SK-N-SH (cell line): ENCODE results near the gene TBL1X. TPM values are rescaled to one million over a fixed set of nuclear protein-coding genes. Genes with fewer than 3 reads are reported as not detected.

ENCODE experiments used
- CTCF ChIA-PET: fragments of 300-600, 350-600 bp; formaldehyde crosslinking; extraction: SDS; loops from one replicate; lab custom pipeline; 2021; lab: Yijun Ruan, JAX
- POLR2A ChIA-PET: fragments of 350-600 bp; sonication (Branson Sonifier 250); formaldehyde crosslinking; extraction: SDS; loops from one replicate; lab custom pipeline; 2020; ENCODE audit warnings: antibody characterized with exemption, inconsistent platforms; lab: Yijun Ruan, JAX
- DNase-seq: peaks from one replicate; pipeline ENCODE4 v3.0.0; 2012
- H2AFZ ChIP-seq: fragments of 200-600 bp; sonication (generic); 2 replicates; pipeline ENCODE4 v1.8.1; 2016; ENCODE audit warnings: antibody characterized with exemption, mild to moderate bottlenecking, low read depth
- H3F3A ChIP-seq: fragments of 200-600 bp; sonication (generic); replicated peaks from 2 replicates; pipeline ENCODE3; 2016; ENCODE audit warnings: antibody characterized with exemption, mild to moderate bottlenecking; ENCODE audit not compliant: insufficient read depth
- H3K27ac ChIP-seq, 2 experiments: fragments of 200-500 bp in 1 of 2; fragments of 200-600 bp in 1 of 2; sonication (Bioruptor generic) in 1 of 2; sonication (generic), shearing (Covaris generic) in 1 of 2; 2 replicates each; pipeline versions ENCODE4 v1.5.1 to v1.6.1; 2014 to 2016; ENCODE audit warnings: low read depth in 2 of 2, inconsistent platforms in 1 of 2, low read length in 1 of 2, mild to moderate bottlenecking in 1 of 2, mixed read lengths in 1 of 2
- H3K27me3 ChIP-seq: fragments of 200-600 bp; sonication (generic), shearing (Covaris generic); 2 replicates; pipeline ENCODE4 v1.6.1; 2016; ENCODE audit warnings: mixed run types; ENCODE audit not compliant: insufficient read depth
- H3K36me3 ChIP-seq, 2 experiments: fragments of 200-500 bp in 1 of 2; fragments of 200-600 bp in 1 of 2; sonication (Bioruptor generic) in 1 of 2; sonication (generic) in 1 of 2; replicated peaks in 1 of 2; 2 replicates each; pipeline versions ENCODE3 to v1.5.1; 2014 to 2016; ENCODE audit warnings: low read length in 1 of 2, mild to moderate bottlenecking in 1 of 2; ENCODE audit not compliant: insufficient read depth in 2 of 2, control insufficient read depth in 1 of 2
- H3K4me1 ChIP-seq, 2 experiments: fragments of 200-500 bp in 1 of 2; fragments of 200-600 bp in 1 of 2; sonication (Bioruptor generic) in 1 of 2; sonication (generic), shearing (Covaris generic) in 1 of 2; 2 replicates each; pipeline versions ENCODE4 v1.5.1 to v1.6.1; 2014 to 2016; ENCODE audit warnings: low read depth in 1 of 2, low read length in 1 of 2, mixed run types in 1 of 2; ENCODE audit not compliant: insufficient read depth in 2 of 2, control insufficient read depth in 1 of 2
- H3K4me2 ChIP-seq: fragments of 200-600 bp; sonication (generic), shearing (Covaris generic); 2 replicates; pipeline ENCODE4 v1.6.1; 2017; ENCODE audit warnings: mixed run types
- H3K4me3 ChIP-seq, 2 experiments: fragments of 200-500 bp in 1 of 2; fragments of 200-600 bp in 1 of 2; sonication (Bioruptor generic) in 1 of 2; sonication (generic), shearing (Covaris generic) in 1 of 2; 2 replicates each; pipeline versions ENCODE4 v1.5.1 to v1.8.1; 2014 to 2016; ENCODE audit warnings: low read depth in 2 of 2, inconsistent platforms in 1 of 2, low read length in 1 of 2, mild to moderate bottlenecking in 1 of 2, mixed read lengths in 1 of 2, moderate library complexity in 1 of 2
- H3K79me2 ChIP-seq: fragments of 200-600 bp; sonication (generic); 2 replicates; pipeline ENCODE4 v1.8.1; 2017; ENCODE audit warnings: mild to moderate bottlenecking; ENCODE audit not compliant: insufficient read depth
- H3K9ac ChIP-seq: fragments of 200-600 bp; sonication (generic); 2 replicates; pipeline ENCODE4 v1.6.1; 2017; ENCODE audit warnings: mixed run types
- H3K9me2 ChIP-seq: fragments of 200-600 bp; sonication (generic); 2 replicates; pipeline ENCODE4 v1.6.1; 2017; ENCODE audit warnings: mixed run types
- H3K9me3 ChIP-seq: fragments of 200-600 bp; sonication (generic); 2 replicates; pipeline ENCODE4 v1.6.1; 2017; ENCODE audit warnings: mixed run types, mild to moderate bottlenecking, moderate library complexity
- H4K20me1 ChIP-seq: fragments of 200-600 bp; sonication (generic); 2 replicates; pipeline ENCODE4 v1.6.1; 2017; ENCODE audit warnings: mild to moderate bottlenecking, mixed run types; ENCODE audit not compliant: insufficient read depth
- ELF1 ChIP-seq: IDR thresholded peaks from 2 replicates; pipeline ENCODE4 v1.4.0; 2012
- EZH2phosphoT487 ChIP-seq: fragments of 200-600 bp; sonication (generic); IDR thresholded peaks from 2 replicates; pipeline ENCODE4 v1.6.1; 2017; ENCODE audit warnings: low read depth, mixed run types, mild to moderate bottlenecking, antibody characterized with exemption, moderate library complexity, borderline replicate concordance
- FOXJ3 ChIP-seq: sonication (generic); formaldehyde crosslinking; IDR thresholded peaks from 2 replicates; pipeline ENCODE4 v1.5.1; 2020; ENCODE audit warnings: mild to moderate bottlenecking, missing genetic modification reagents
- GABPA ChIP-seq: IDR thresholded peaks from 2 replicates; pipeline ENCODE4 v1.4.0; 2012; ENCODE audit warnings: low read depth, mild to moderate bottlenecking
- GATA2 ChIP-seq: sonication (generic); formaldehyde crosslinking; IDR thresholded peaks from 2 replicates; pipeline ENCODE4 v1.5.0; 2020; ENCODE audit warnings: mild to moderate bottlenecking, missing genetic modification reagents
- JUND ChIP-seq: IDR thresholded peaks from 2 replicates; pipeline ENCODE4 v1.4.0; 2012
- MAX ChIP-seq: IDR thresholded peaks from 2 replicates; pipeline ENCODE4 v1.4.0; 2012; ENCODE audit warnings: low read depth
- NFIC ChIP-seq: IDR thresholded peaks from 2 replicates; pipeline ENCODE4 v1.4.0; 2012; ENCODE audit warnings: borderline replicate concordance
- RCOR1 ChIP-seq: fragments of 150-350 bp; IDR thresholded peaks from 2 replicates; pipeline ENCODE4 v1.6.1; 2017; ENCODE audit warnings: antibody characterized with exemption, low read length
- RXRA ChIP-seq: IDR thresholded peaks from 2 replicates; pipeline ENCODE4 v1.4.0; 2012; ENCODE audit warnings: low read depth, mild to moderate bottlenecking, borderline replicate concordance
- TAF1 ChIP-seq: IDR thresholded peaks from 2 replicates; pipeline ENCODE4 v1.6.1; 2012; ENCODE audit warnings: low read depth, mild to moderate bottlenecking, low read length, moderate library complexity, borderline replicate concordance
- TCF12 ChIP-seq: IDR thresholded peaks from 2 replicates; pipeline ENCODE4 v1.4.0; 2012
- USF2 ChIP-seq: fragments of 150-350 bp; IDR thresholded peaks from 2 replicates; pipeline ENCODE4 v1.6.1; 2017; ENCODE audit warnings: antibody characterized with exemption, low read length, low read depth, borderline replicate concordance
- WGBS: methylation state at CpG from one replicate; pipeline ENCODE4 v1.1.6; 2017; ENCODE audit warnings: low lambda C conversion rate; 5-methylcytosine and 5-hydroxymethylcytosine counted together
- polyA plus RNA-seq, 3 experiments: library from polyadenylated mRNA; depleted of rRNA; stranded (reverse); fragments of >200 nt; gene quantifications; 2 replicates each; pipeline ENCODE4 v1.2.3, GENCODE V29; 2012
- TF ChIP-seq, protein P1 (sequence below): fragments of 150-350 bp; IDR thresholded peaks from 2 replicates; pipeline ENCODE4 v1.6.1; 2016; ENCODE audit warnings: mild to moderate bottlenecking, low read depth, low read length
- TF ChIP-seq, protein P2 (sequence below): IDR thresholded peaks from 2 replicates; pipeline ENCODE4 v1.4.0; 2012; ENCODE audit warnings: low read depth, borderline replicate concordance

The TBL1X gene
- polyA plus RNA-seq, 1 of the 3 experiments (the other 2 are of a cell fraction) = 10.6 TPM

DNA sequence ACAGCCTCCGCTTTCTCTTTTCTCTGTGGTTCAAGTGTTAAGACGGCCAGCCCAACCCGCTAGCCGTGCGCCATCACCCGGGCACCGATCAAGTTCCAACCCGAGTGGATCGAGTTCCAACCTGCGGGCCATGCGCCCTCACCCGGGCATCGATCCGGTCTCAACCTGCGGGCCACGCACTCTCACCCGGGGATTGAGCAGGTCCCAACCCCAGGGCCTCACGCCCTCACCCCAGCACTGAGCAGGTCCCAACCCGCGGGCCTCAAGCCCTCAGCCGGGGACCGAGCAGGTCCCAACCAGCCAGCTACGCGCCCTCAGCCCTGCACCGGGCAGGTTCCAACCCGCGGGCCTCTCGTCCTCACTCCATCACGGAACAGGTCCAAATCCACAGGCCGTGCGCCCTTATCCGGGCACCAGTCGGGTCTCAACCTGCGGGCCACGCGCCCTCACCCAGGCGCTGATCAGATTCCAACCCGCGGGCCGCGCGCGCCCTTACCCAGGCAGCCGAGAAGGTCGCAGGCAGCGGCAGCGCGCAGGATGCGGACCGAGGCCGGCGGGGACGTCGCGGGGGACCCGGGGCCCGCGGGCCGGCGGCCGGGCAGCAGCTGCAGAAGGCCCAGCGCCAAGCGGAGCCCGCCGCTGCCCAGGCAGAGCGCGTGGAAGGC is 300.3 kb downstream of the TBL1X start:
- H3K9me3 ChIP-seq = no peaks in the 10 kb centered on the region
- H3K27me3 ChIP-seq = peaks cover 8% of the 10 kb centered on the region; the same call in 1 of the 2 replicates
- H3K27ac ChIP-seq = no peak overlapping the region
- DNase-seq = no peak
- no peaks in the 10 kb centered on the region for H4K20me1 ChIP-seq
- H3K4me3 ChIP-seq = no peak overlapping the region
- TF ChIP-seq RXRA = no peak
- no peak for TF ChIP-seq GATA2
- TF ChIP-seq TCF12 = no peak
- TF ChIP-seq MAX = no peak
- no peak for TF ChIP-seq TAF1
- TF ChIP-seq RCOR1 = no peak
- TF ChIP-seq, all 33 proteins: peak for 0
- 71% methylated on average over 16 of the region's 67 CpGs for WGBS
- no peaks in the 10 kb centered on the region for H3K36me3 ChIP-seq
- H3K4me2 ChIP-seq = no peak overlapping the region
- ChIA-PET CTCF (no interaction called here), POLR2A (no interaction called here)
- H3K9ac ChIP-seq = no peak overlapping the region
- H3F3A ChIP-seq = no peaks in the 10 kb centered on the region
- no peaks in the 10 kb centered on the region for H3K9me2 ChIP-seq
- no peaks in the 10 kb centered on the region for H3K79me2 ChIP-seq
- no peaks in the 10 kb centered on the region for H3K4me1 ChIP-seq
- no peak overlapping the region for H2AFZ ChIP-seq

DNA sequence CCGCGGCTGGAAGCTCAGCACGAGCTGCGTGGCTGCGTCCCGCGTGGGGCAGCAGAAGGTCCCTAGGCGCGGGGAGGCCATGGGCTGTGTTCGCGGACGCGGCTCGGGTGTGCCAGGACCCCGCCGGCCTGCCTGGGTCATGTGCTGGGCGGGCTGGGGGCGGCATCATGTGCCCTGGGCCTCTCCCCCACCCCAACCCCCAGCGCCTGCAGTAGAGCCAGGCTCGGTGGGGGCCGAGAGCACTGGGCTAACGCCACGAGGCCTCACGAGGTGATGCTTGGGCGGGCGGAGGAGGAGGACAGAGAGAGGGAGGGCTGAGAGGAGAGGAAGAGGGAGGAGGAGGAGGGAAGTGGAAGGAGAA is 300.9 kb downstream of the TBL1X start, which contains the start of gene GPR143:
GPR143 (minus strand) TSS at position 111 of the 361 bp plus-strand sequence; CDS start at position 81, 30 bp downstream.
- no peak within 1 kb of the TSS for H3K4me3 ChIP-seq
- no peaks in the 10 kb centered on the region for H3K79me2 ChIP-seq
- TF ChIP-seq, protein P1, sequence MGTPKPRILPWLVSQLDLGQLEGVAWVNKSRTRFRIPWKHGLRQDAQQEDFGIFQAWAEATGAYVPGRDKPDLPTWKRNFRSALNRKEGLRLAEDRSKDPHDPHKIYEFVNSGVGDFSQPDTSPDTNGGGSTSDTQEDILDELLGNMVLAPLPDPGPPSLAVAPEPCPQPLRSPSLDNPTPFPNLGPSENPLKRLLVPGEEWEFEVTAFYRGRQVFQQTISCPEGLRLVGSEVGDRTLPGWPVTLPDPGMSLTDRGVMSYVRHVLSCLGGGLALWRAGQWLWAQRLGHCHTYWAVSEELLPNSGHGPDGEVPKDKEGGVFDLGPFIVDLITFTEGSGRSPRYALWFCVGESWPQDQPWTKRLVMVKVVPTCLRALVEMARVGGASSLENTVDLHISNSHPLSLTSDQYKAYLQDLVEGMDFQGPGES = no peak
- TF ChIP-seq ELF1 (no peak), RCOR1 (no peak), NFIC (no peak), EZH2phosphoT487 (no peak), FOXJ3 (CRISPR knock-in tag) (no peak)
- POLR2A ChIA-PET = no interaction called here
- no peak for DNase-seq
- H3F3A ChIP-seq = no peaks in the 10 kb centered on the region
- CTCF ChIA-PET = no interaction called here
- H2AFZ ChIP-seq = no peak within 1 kb of the TSS
- H3K9me2 ChIP-seq = no peaks in the 10 kb centered on the region
- no peak within 1 kb of the TSS for H3K9ac ChIP-seq
- no peaks in the 10 kb centered on the region for H3K36me3 ChIP-seq
- peaks cover 8% of the 10 kb centered on the region; the same call in 1 of the 2 replicates for H3K27me3 ChIP-seq
- no peaks in the 10 kb centered on the region for H3K9me3 ChIP-seq
- H3K27ac ChIP-seq = no peak within 1 kb of the TSS
- 66% methylated on average over 15 of the region's 26 CpGs for WGBS
- H4K20me1 ChIP-seq = no peaks in the 10 kb centered on the region
- no peak within 1 kb of the TSS for H3K4me2 ChIP-seq
- no peaks in the 10 kb centered on the region for H3K4me1 ChIP-seq

DNA sequence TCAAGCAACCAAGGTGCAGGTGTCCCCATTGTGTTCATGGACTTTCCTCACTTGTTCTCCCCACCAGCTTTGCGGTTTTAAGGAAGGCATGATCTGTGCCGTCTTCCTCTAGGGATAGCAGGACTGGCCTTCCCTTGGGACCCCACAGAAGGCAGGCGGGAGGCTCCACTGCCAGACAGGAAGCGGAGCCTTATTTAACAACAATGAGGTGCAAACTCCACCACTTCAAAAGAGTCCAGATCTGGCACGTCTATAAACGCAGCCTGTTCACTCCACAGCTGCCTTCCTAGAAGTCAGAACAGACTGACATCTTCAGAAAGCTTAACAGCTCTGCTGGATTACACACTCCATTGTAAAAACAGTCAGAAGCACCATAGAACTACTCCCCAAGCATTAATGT is 302.5 kb downstream of the TBL1X start:
- H3K4me3 ChIP-seq = no peak overlapping the region
- TF ChIP-seq MAX (no peak), GATA2 (no peak), ELF1 (no peak), RCOR1 (no peak), RXRA (no peak), FOXJ3 (CRISPR knock-in tag) (no peak), GABPA (no peak), JUND (no peak), USF2 (no peak)
- TF ChIP-seq, protein P2, sequence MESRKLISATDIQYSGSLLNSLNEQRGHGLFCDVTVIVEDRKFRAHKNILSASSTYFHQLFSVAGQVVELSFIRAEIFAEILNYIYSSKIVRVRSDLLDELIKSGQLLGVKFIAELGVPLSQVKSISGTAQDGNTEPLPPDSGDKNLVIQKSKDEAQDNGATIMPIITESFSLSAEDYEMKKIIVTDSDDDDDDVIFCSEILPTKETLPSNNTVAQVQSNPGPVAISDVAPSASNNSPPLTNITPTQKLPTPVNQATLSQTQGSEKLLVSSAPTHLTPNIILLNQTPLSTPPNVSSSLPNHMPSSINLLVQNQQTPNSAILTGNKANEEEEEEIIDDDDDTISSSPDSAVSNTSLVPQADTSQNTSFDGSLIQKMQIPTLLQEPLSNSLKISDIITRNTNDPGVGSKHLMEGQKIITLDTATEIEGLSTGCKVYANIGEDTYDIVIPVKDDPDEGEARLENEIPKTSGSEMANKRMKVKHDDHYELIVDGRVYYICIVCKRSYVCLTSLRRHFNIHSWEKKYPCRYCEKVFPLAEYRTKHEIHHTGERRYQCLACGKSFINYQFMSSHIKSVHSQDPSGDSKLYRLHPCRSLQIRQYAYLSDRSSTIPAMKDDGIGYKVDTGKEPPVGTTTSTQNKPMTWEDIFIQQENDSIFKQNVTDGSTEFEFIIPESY = no peak
- TF ChIP-seq, protein P1 = no peak

More for the DNA sequence above, 302.5 kb downstream of the TBL1X start:
- no peaks in the 10 kb centered on the region for H3F3A ChIP-seq
- H3K4me2 ChIP-seq = no peak overlapping the region
- WGBS = 36% methylated on average over 6 of the region's 6 CpGs
- H4K20me1 ChIP-seq = no peaks in the 10 kb centered on the region
- no peaks in the 10 kb centered on the region for H3K9me3 ChIP-seq
- no peak overlapping the region for H3K9ac ChIP-seq
- no peak for DNase-seq
- peaks cover 8% of the 10 kb centered on the region; the same call in 1 of the 2 replicates for H3K27me3 ChIP-seq
- CTCF ChIA-PET = no interaction called here
- H3K79me2 ChIP-seq = no peaks in the 10 kb centered on the region
- H2AFZ ChIP-seq = no peak overlapping the region
- no peaks in the 10 kb centered on the region for H3K4me1 ChIP-seq
- no peaks in the 10 kb centered on the region for H3K9me2 ChIP-seq
- POLR2A ChIA-PET = no interaction called here
- no peaks in the 10 kb centered on the region for H3K36me3 ChIP-seq
- no peak overlapping the region for H3K27ac ChIP-seq
